ENCODE results near the gene METTL5.

GRCh38 chr2:169818241-169818640, 6.5 kb downstream of the METTL5 start:
- TF ChIP-seq CTCF (IDR thresholded peaks at IDR 0.05) (no peak), POLR2A (IDR thresholded peaks at IDR 0.05) (no peak), EP300 (IDR thresholded peaks at IDR 0.05) (no peak)

All from upper lobe of left lung (tissue), 4 donors.